T-helper 2 cell (primary cell): Measurements from ENCODE around the gene KCNH1.

Experiments used
- DNase-seq, 5 experiments: peaks; one replicate each; pipeline versions ENCODE4 v3.0.0 to v3.0.0-alpha.2; 2012 to 2022

KCNH1 gene

DNA sequence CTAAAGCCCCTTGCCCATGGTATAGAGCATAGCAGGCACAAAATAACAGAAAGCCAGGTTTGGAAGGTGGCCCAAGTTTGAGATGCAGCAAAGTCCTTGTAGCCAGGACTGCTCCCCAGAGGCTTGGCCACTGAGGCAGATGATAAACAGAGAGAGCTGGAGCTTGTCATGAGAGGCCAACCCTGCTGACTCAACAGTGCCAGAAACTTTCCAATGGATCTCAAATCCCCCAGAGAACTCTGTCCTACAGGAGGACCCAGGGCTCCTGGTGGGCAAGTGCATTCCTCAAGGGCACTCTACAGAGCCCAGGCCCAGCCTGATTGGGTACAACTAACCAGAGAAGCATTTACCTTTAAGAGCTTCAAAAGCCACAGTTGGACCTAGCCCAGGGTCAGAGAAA, 280.7 kb downstream of the KCNH1 start:
- DNase-seq, result no peak

GRCh38 chr1:210850556-210850955, 283.4 kb downstream of the KCNH1 start:
- no peak for DNase-seq

DNA sequence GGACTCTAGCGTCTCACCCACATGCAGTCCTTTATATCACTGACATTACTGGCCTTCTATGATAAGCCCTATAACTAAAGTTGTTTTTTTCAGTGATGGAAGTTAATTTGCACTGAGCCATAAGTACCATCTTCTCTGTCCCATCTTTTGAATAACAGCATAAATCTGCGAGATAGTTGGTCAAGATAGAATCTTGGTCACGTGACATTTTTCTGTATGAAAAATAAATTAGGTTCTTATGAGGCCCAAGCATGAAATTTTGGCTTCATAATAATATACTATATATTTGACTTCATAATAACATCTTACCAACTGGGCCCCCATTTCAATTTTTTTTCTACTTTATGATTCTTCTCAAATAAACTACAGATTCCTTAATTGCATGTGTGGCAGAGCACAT, 285.5 kb downstream of the KCNH1 start:
- DNase-seq, result no peak

DNA sequence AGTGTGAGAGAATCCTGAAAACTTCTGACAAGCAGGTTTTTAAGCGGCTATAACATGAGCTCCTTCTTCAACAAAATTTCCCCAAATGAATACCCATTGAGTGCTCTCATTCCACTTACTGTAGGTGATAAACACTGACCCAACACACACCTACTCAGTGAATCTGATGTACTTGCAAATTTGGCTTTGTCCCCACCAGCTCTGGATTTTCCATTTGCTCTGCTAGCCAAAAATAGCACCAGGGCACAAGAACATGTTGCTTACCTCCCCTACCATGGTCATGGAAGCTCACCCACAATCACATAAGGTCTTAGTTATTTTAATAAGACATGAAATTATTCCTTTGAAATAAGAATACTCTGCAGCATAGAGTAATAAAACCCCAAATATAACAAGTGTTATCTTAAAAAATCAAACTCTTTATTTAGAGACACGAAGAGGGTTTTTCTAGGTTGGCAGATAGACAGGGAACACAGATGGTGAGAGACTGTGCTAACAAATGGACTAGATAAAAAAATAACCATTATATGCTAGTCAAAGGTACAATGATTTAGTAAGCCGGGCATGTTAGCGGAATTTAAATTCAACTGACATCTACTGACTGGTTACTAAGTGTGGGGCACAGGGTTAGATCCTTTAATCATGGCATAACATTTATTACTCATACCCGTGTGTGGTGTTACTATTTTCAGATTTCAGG, 291.9 kb downstream of the KCNH1 start:
- DNase-seq, result no peak

DNA sequence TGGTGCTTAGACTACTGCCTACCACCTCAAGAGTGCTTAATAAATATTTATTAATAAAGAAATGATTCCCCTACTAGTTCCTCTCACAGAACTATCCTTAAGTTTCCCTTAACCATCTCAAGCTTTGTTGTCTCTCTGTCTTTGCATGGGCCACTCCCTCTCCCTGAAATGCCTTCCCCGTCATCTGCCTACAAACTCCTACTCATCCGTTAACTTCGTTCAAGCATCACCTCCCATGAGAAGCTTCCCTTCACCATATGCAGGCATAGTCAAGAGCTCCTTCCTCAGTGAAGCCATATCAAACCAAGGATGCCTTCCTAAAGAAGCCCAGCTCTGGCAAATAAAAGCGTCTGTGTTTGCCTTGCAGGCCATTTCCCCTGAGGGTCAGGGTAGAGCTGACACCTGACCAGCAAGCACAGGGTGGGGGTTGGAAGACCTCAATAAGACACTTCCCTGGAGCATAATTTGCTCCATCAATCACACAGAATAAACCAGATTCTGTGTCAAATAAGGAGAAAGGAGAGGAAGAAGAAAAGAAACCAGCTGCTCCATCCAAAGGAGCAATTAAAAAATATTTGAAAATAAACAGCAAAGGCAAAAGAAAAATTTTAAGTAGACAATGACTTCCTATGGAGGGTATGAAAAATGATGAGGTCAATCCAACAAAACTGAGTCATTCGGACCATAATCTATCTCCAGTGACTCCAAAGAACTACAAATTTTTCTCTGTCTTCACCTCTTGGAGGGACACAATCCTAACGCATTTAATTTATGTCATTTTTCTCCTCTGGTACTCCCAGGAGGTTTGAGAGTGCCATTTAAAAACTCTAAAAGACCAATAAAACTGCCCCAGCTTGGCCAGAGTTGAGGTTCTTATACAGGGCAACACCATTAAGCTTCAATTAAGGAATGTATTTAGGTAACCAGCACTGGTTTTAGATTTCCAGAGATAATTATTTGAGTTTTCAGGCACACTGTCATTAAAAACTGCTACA, 303.6 kb downstream of the KCNH1 start:
- no peak for DNase-seq

DNA sequence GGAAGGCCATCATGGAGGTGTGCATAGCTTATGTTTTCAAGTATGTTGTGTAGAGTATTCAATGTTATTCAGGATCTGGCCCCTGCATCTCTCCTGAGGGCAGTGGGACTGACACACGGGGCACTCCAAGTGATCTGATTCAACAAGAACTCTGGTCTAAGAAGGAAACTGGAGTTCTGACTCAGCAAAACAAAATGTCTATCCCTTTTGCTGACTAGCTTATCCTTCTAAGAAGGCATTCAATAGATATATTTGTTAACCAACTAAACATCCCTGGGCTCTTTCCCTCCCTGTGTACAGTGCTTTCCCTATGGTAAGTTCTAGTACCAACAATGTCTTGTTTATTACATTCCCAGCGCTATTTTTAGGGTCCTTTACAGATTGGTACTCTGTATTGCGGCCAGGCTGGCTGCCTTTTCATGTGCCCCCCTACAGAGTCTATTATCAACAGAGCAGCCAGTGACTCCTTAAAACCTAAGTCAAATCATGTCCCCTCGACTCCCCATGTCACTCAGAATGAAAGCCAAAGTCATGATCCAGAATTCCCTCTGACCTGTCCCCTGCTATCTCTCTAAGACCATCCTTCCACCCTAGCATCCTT, 304.9 kb downstream of the KCNH1 start:
- no peak for DNase-seq

DNA sequence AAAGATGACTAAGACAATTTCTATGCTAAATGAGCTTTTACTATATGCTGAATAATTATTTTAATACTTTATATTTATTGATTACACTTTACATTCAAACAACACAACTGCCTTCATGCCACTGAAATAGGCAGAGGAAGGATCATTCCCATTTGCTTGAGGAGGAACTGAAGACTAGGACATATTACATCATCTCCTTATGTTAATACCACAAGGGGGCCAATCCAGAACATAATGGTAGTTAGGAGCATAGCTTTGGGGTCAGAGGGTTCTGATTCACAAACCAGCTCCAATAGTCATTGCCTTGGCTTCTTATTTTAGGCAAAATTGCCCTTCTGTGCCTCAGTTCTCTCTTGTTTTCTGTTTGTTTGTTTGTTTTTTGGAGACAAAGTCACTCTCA, 306.5 kb downstream of the KCNH1 start:
- DNase-seq, result no peak

GRCh38 chr1:210826686-210827085, 307.3 kb downstream of the KCNH1 start:
- DNase-seq, result no peak

DNA sequence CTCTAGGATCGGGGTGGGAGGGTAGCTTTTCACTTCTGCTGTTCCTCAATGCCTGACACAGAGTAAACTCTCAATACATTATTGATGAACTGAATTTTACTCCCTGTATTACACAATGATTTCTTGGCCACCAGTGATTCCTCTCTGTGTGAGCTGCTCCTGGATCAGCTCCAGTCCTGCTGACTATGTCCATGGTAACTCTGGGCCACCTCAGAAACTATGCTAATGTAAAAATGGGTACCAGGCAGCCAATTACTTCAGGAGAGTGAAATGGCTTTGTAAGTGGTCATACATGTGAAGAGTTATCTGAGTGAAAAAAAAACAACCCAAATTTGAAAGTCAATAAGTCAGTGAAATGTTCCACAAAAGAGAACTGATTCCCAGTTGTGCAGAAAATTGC, 311.0 kb downstream of the KCNH1 start:
- no peak for DNase-seq

DNA sequence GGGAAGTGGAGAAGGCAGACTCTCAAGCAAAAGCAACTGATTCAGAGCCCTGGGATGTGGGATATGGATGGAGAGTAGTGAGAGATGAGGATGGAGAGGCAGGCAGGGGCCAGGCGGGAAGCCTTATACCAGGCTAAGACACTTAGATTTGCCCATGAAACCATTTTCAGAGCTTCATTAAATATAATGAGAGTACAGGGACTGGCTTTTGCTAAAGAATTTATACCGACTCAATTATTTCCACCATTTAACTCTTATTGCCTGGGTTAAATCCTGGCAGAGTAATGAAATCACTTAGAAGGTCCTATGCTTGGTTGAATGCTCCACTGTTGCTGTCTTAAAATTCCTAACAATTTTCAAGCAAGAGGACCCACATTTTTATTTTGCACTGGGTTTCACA, 311.7 kb downstream of the KCNH1 start:
- no peak for DNase-seq

- no peak for DNase-seq
These were observed 312.3 kb downstream of the KCNH1 start for GRCh38 chr1:210821615-210822014.

DNA sequence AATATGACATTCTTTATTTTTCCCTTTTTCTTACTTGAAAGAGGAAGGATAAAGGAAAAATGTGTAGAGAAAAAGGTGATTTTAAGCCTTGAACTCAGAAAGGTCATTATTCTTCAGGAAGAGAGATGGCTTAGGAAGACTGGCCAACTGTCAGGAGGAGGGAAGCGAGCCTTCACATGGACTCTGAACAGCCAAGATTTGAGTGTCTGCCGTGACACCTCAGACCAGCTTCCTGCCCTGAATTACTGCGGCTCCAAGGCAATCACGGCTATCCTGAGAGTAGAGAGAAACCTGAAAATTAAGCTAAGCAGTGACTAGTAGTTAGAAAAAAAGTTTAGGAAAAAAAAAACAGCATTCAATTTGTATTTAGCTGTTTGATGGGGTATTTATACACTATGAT, 314.7 kb downstream of the KCNH1 start:
- DNase-seq, result no peak

- no peak for DNase-seq
These were observed 316.3 kb downstream of the KCNH1 start for GRCh38 chr1:210817385-210818275.

- peak in 1 of 5 experiments; percentile 10 for DNase-seq
These were observed 318.1 kb downstream of the KCNH1 start for GRCh38 chr1:210815641-210816550.

- DNase-seq, result no peak
These were observed 319.4 kb downstream of the KCNH1 start for GRCh38 chr1:210814382-210815123.

- DNase-seq, result no peak
These were observed 332.4 kb downstream of the KCNH1 start for GRCh38 chr1:210801501-210801900.

- DNase-seq, result no peak
These were observed 333.2 kb downstream of the KCNH1 start for GRCh38 chr1:210800756-210801155.

- DNase-seq, result no peak
These were observed 333.6 kb downstream of the KCNH1 start for GRCh38 chr1:210800301-210800700.

GRCh38 chr1:210797422-210797821, 336.5 kb downstream of the KCNH1 start:
- no peak for DNase-seq

- no peak for DNase-seq
These were observed 337.5 kb downstream of the KCNH1 start for GRCh38 chr1:210796421-210796820.

DNA sequence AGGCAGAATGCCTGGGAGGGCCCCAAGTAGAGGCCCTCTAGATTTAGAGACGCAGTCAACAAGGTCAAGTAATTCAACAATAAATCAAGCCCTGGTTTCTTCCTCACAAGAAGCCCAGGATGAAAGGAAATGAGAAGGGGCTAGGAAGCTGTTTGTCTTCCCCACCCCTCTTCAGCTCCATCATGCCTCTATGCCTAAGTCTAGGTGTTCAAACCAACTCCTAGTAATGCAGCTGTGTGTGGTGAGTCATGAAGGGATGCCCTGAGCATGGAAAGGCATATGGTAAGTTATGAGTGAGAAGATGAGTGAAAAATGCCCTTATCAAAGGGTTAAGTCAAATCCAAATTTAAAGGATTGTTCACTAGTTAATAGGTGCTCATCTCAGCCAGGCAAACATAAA, 339.5 kb downstream of the KCNH1 start:
- no peak for DNase-seq
